GM12864 (cell line): ENCODE results near the gene KCNC3.

Source experiments
- DNase-seq: peaks from one replicate; pipeline ENCODE4 v3.0.0-alpha.2; 2011; ENCODE audit warnings: low read depth
- H3K4me3 ChIP-seq: 2 replicates; pipeline ENCODE4 v1.5.1; 2011; ENCODE audit warnings: mild to moderate bottlenecking, low read depth, low read length, control low read depth
- TF ChIP-seq, protein P1 (sequence below): IDR thresholded peaks from 2 replicates; pipeline ENCODE4 v1.5.1; 2011; ENCODE audit warnings: low read depth, mild to moderate bottlenecking, moderate library complexity, low read length, control low read depth, inconsistent platforms; ENCODE audit errors: missing control alignments

Gene KCNC3

DNA sequence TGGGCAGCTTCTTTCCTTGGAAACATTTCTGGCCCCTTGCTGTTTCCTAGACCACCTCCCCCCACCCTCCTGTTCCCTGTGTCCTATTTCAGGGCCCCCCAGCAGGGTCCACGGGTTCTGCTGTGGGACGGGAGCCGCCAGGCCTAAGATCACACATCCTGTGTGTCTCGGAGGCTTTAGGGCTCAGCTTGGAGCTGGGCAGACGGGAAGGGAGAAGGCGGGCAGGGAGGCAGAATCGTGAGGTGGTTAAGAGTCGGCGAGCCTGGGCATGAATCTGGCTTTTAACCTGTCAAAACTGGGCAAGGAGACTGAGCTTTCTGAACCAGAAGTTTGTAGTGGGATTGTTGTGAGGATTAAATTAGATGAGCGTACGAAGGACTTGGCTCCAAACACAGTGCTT lies 4.8 kb downstream of the KCNC3 start:
- H3K4me3 ChIP-seq: no peak overlapping the region
- DNase-seq: no peak
- TF ChIP-seq, protein P1, sequence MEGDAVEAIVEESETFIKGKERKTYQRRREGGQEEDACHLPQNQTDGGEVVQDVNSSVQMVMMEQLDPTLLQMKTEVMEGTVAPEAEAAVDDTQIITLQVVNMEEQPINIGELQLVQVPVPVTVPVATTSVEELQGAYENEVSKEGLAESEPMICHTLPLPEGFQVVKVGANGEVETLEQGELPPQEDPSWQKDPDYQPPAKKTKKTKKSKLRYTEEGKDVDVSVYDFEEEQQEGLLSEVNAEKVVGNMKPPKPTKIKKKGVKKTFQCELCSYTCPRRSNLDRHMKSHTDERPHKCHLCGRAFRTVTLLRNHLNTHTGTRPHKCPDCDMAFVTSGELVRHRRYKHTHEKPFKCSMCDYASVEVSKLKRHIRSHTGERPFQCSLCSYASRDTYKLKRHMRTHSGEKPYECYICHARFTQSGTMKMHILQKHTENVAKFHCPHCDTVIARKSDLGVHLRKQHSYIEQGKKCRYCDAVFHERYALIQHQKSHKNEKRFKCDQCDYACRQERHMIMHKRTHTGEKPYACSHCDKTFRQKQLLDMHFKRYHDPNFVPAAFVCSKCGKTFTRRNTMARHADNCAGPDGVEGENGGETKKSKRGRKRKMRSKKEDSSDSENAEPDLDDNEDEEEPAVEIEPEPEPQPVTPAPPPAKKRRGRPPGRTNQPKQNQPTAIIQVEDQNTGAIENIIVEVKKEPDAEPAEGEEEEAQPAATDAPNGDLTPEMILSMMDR: no peak

DNA sequence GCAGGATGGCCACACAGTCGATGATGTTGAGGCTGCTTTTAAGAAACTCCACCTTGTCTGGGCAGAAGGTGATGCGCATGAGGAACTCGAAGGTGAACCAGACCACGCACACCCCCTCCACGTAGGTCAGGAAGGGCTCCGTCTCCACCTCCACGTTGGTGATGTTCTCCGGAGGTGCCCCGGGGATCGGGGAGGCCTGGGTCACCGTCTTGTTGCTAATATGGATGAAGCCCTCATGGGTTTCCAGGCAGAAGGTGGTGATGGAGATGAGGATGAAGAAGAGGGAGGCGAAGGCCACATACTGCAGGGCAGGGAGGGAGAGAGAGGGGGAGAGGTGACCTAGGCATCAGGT lies 5.4 kb downstream of the KCNC3 start:
- H3K4me3 ChIP-seq: no peak overlapping the region
- TF ChIP-seq, protein P1: no peak
- DNase-seq: no peak

DNA sequence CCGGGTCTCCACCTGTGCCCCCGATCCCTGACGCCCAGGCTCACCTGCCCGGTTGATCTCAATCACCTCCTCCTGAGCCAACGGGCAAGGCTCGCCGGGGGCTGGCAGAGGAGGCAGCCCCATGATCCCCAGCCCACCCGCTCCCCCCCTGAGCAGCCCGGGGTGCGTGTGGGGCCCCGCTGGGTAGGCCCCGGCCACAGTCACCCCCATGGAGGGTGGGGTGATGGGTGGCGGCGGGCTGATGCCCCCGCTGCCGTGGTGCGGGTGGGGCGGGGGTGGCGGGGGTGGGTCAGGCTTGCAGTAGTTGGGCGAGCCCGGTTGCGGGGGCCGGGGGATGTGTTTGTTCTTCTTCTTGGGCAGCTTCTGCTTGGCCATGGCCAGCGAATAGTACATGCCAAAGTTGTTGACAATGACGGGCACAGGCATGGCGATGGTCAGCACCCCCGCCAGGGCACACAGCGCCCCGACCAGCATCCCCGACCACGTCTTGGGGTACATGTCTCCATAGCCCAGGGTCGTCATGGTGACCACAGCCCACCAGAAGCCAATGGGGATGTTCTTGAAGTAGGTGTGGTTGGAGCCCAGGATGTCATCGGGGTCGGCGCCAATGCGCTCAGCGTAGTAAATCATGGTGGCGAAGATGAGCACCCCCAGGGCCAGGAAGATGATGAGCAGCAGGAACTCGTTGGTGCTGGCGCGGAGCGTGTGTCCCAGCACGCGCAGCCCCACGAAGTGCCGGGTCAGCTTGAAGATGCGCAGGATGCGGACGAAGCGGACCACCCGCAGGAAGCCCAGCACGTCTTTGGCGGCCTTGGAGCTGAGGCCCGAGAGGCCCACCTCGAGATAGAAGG lies 6.0 kb downstream of the KCNC3 start:
- no peak overlapping the region for H3K4me3 ChIP-seq
- TF ChIP-seq, protein P1: no peak
- no peak for DNase-seq

DNA sequence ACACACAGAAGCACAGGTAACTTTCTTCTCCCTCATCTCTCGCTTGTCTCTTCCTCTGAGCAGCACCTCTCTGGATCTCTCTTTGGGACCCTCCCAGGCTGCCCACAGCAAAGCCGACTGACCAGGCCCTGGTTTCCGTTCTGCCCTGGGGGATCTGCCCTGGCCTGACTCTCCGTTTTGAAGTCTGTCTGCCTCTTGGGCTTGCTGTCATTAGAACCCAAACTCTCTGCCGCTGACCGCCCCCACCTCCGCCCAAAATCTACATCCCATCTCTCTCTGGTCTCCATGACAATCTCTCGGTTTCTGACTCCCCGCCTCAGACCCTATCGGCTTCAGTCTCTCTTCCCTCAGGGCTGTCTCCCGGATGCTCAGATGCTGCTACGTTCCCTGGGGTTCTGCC lies 6.9 kb downstream of the KCNC3 start:
- no peak overlapping the region for H3K4me3 ChIP-seq
- TF ChIP-seq, protein P1: no peak
- no peak for DNase-seq

DNA sequence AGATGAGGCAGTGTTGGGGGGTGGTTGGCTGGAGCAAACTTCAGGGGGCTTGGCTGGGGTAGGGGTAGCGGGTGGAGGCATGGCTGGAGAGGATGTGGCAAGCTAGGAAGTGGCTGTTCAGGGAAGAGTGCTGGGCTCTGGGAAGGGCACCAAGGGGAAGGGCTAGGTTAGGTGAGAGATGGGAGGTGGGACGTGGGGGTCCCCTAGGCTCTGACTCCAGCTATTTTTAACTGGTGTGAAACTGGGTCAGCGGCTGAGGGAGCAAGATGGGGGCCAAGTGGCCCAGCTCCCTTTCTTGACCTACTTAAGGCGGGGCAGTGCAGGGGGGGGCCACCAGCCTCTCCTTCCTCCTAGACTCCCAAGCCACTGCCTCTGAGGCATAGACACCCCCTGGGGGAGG lies 7.3 kb downstream of the KCNC3 start:
- TF ChIP-seq, protein P1: no peak

DNA sequence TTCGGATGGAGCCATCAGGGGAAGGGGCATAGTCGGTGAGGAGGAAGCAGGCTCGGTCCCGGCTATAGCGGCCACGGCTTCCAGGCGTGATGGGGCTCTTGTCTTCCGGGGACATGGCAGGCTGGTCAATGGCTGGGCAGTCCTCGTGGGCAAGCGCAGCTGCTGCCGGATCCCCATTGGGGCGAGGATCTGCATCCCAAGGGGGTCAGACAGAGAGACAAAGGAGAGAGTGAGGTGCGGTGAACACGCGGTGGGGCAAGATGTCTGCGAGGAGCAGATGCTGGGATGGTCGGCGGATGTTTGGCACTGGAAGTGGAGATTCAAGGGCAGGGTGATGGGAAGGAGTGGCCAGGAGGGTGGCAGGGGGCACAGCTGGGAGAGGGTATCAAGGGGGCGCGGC lies 8.6 kb downstream of the KCNC3 start:
- TF ChIP-seq, protein P1: no peak
- no peak for DNase-seq

More for the DNA sequence above, 7.3 kb downstream of the KCNC3 start:
- no peak for DNase-seq
- H3K4me3 ChIP-seq: no peak overlapping the region

DNA sequence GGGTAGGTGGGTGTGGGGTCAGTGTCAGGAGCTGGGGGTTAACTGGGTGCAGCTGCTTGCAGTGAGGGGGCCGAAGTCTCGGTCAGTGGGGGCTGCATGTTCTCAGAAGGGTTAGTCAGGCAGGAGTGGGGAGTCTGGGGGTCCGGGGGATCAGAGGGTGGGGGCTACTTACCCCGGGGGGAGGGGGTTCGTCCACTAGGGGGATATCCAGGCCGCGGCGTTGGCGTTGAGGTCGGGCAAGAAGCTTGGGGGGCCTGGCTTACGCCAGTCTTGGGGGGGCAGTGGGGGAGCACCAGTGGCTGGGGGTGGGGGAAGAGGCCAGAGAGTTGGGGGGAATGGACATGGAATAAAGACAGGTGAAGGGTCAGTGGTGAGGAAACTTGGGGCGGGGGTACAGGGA lies 9.1 kb downstream of the KCNC3 start:
- TF ChIP-seq, protein P1: no peak
- DNase-seq: no peak
- no peak overlapping the region for H3K4me3 ChIP-seq

More for the DNA sequence above, 8.6 kb downstream of the KCNC3 start:
- no peak overlapping the region for H3K4me3 ChIP-seq
